ENCODE results near the gene PAPSS1.

DNA sequence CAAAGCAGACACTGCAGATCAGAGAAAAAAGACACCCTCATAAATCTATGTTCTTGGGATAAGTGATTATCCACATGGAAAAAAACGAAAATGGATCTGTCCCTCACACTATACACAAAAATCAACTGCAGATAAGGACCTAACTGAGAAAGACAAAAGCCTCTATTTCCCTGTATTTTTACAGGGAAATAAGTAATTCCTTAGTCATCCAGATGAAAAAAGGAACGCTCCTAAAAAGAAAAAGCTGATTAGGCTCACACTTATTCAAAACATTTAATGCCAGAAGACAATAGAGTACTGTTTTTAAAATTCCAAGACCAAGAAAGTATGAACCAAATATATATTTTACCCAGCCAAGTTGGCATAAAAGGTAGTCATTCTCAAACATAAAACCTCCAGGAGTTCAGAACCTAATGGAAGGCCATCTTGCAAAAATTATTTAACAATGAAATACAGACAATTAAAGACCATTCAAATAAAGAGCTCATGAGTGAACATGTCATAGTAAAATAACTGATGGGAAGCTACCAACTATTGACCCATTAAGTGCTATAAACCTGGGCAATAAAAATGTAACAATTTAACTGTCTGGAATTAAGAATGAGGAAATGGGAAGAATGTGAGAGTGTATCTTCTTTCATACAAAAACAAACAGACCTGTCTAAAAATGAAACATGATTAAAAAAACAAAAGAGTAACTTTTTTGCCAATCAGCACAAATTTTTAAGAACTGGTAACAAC lies 20.4 kb downstream of the PAPSS1 start:
- no peak for TF ChIP-seq SUZ12 (IDR thresholded peaks at IDR 0.05; ENCODE audit: extremely low read depth, insufficient read depth, insufficient read length)
- no peak for TF ChIP-seq ZNF274 (IDR thresholded peaks at IDR 0.05; ENCODE audit: low read depth, low read length)
- no peak for TF ChIP-seq YY1 (IDR thresholded peaks at IDR 0.05; ENCODE audit: insufficient read depth, insufficient read length)
